NCI-H748 (cell line): ENCODE data around the gene GABBR2.
A peak's percentile ranks its signal among the peaks of the same experiment; 100 is the strongest.
"Not testable (repeated sequence)": the region's sequence is repeated elsewhere in the genome, so short reads cannot be mapped to it uniquely, and the experiment has no call there.

Experiments
- DNase-seq: peaks from one replicate; lab custom pipeline; 2025; ENCODE audit not compliant: unreplicated experiment; lab: John Stamatoyannopoulos, UW

The GABBR2 gene

GRCh38 chr9:98686961-98687855 is 21.5 kb downstream of the GABBR2 start:
- DNase-seq, result no peak

DNA sequence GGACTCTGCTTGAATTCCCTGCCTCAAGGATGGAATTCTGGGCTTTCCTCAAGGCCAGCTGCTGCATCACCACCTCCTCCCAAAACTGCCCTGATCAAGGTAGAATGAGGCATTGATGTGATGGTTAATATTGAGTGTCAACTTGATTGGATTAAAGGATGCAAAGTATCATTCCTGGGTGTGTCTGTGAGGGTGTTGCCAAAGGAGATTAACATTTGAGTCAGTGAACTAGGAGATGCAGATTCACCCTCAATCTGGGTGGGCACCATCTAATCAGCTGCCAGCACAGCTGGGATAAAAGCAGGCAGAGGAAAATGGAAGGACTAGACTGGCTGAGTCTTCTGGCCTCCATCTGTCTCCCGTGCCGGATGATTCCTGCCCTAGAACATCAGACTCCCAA is 23.9 kb downstream of the GABBR2 start:
- DNase-seq, result not testable (repeated sequence)

DNA sequence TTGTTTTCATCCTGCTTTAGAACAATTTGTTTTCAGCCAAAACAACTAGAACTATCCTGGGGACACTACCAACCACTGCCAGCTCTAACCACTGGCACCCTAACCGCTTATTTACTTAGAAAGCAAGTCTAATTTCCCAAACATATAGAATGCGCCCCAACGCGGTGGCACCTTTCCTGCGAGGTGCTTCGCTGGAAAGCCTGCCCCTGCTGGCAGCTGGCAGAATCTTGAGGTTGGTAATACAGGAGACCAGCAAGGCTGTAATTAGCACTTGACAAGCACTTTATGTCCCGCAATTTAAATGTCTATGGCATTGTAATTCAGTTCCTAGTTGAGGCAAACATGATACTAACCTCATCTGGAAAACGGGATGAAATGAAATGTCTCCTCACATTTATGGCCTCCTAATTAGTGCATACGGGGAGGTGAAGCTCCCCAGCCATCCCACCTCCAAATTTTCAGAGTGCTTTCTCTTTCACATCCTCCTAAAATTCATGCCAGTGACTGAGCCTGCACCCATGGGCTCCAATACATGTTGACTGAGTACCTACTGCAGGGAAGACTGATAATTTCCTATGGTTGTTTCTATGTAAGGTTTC is 30.4 kb downstream of the GABBR2 start:
- DNase-seq, result peak; percentile 36

DNA sequence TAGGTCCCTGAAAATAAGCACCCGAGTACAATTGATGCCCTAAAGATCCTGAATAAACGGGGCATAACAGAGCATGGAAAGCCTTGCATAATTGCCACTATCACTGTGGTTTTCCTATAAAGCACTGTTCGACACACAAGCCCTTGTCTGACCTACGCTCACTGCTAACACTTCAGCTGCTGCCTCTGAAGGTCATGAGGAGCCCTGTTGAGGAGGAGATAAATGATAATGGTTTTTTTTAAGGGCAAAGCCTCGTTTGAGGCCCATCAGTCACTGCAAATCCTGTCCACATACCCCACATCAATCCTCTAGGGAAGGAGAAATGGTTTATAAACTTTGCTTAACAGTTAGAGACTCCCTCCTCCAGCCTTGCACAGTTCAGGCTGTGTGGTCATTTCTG is 35.1 kb downstream of the GABBR2 start:
- no peak for DNase-seq

- no peak for DNase-seq
Measured at GRCh38 chr9:98667005-98667640, 41.6 kb downstream of the GABBR2 start.

GRCh38 chr9:98665501-98665900 is 43.2 kb downstream of the GABBR2 start:
- no peak for DNase-seq

GRCh38 chr9:98660541-98660940 is 48.2 kb downstream of the GABBR2 start:
- DNase-seq, result no peak

DNA sequence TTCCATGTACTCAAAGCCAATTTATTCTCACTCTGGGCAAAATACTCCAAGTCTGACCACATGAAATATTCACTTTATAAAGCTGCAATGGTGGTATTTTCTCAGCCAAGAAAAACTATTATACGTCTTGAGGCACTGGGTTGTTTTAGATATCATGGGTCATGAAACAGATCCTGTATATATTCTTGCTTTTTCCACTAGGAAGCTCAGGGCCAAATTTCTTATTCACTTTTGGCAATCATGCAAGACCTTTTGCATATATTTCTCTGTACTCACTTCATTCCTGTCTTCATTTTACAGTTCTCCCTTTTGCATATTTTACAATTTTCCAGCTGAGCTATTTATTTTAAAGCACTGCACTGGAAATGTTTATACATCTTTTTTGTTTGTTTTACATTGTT is 49.8 kb downstream of the GABBR2 start:
- DNase-seq, result no peak

DNA sequence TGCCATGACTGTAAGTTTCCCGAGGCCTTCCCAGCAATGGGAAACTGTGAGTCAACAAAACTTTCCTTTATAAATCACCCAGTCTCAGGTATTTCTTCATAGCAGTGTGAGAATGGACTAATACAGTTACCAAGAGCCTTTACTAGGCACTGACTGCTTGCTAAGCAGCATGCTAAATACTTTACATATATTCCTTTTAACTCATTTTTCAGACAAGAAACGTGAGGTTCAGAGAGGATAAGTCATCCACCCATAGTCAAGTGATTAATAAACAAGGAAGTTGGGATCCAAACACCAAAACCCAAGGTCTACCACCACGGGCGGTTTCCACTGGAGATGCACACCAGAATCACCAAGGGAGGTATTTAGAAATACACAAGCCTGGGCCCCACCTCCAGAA is 50.8 kb downstream of the GABBR2 start:
- no peak for DNase-seq

DNA sequence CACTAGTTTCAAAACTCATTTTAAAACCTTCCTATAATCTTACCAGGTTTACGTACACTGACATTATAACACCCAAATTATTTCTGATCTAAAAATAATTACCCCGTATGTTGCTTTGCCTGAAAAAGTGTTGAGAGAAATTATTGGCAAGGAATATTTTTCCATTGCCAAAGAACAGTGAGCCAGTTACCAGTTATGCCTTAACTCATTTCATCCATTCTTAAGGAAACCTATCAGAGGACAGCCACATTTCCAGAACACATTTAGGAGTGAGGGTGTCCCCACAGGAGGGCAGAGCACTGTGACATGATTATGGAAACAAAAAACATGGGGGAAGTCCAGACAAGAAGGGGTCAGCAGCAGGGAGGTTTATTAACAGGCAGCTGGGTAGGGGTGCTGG is 52.2 kb downstream of the GABBR2 start:
- DNase-seq, result no peak

GRCh38 chr9:98655428-98655827 is 53.3 kb downstream of the GABBR2 start:
- DNase-seq, result not testable (repeated sequence)

DNA sequence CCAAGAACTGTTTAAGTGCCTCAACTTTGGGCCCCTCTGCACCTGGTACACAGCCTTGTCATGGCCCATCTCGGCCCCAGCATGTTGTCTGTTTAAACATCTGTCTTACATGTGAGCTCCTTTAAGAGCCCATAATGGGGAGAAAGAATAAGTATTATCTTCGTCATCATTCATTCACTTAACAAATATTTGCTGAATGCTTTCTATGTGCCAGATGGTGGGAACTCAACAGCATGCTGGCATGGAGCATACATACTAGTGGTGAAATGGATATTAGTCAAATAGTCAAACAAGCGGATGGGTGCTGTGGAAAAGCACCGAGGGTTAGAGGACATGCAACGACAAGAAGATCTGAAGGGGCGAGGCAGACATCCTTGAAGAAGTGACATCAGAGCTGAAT is 54.5 kb downstream of the GABBR2 start:
- DNase-seq, result peak; percentile 86

DNA sequence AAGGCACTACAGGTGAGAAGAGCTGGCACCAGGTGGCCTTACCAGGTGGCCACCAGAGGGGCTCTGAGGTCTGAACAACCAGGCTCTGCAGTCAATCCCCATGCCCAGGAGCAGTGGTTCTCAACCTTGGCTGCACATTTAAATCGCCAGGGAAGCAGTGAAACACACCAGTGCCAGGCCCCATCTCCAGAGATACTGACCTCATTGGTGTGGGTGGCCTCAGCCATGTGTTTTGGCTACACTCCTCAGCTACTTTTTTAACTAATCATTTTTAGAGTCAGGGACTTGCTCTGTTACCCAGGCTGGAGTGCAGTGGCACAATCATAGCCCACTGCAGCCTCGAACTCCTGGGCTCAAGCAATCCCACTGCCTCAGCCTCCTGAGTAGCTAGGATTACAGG is 56.0 kb downstream of the GABBR2 start:
- no peak for DNase-seq

DNA sequence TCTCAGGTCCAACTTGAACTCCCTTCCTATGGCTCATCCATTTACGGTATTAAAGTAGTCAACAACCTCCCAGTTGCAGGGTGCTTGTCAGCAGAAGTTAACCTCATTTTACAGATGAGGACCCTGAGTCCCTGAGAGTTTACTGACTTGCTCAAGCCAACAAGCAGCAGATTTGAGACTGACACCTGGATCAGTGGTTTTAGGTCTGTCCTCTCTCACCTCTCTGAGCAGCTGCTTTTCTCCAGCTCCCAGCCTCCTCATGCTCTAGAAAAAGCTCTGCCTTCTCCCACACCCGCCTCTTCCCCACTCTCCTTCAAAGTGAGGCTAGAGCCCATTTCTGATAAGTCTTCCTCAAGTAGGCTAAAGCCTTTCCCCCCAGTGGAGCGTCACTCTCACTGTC is 56.4 kb downstream of the GABBR2 start:
- no peak for DNase-seq

DNA sequence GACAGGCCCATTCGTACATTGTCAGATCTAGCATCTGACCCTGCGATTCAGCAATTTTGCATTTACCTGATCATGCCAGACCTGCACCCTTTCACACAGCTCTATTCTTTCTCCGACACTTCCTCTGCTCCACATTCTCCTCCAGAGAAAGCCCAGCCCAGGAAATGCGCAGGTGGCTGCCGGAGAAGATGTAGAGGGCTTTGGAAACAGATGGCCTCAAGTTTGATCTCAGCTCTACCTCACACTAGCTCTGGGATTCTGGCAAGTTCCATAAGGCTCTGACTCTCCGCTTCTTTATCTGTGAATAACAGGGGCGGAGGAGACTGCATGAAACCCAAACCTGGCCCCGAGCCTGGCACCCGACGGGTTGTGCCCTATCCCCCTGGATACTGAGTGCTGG is 61.5 kb downstream of the GABBR2 start:
- no peak for DNase-seq

DNA sequence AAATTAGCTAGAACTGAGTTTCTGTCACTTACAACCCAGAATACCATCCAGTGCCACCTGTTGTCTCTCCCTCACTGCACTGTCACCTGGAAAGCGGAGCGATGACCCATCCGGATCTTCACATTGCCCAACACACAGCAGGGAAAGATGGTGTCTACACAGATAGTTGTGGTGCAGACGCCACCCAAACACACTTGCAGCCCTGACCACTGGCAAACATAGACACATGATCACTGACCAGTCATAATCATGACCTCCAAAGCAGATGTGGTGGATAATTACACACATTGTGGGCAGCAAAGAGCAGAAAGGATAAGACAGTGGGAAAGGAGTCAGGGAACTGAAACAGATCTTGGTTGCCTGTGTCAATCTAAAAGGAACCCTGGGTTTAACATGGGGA is 64.7 kb downstream of the GABBR2 start:
- no peak for DNase-seq

- DNase-seq, result no peak
Measured at GRCh38 chr9:98642661-98643312, 65.9 kb downstream of the GABBR2 start.

DNA sequence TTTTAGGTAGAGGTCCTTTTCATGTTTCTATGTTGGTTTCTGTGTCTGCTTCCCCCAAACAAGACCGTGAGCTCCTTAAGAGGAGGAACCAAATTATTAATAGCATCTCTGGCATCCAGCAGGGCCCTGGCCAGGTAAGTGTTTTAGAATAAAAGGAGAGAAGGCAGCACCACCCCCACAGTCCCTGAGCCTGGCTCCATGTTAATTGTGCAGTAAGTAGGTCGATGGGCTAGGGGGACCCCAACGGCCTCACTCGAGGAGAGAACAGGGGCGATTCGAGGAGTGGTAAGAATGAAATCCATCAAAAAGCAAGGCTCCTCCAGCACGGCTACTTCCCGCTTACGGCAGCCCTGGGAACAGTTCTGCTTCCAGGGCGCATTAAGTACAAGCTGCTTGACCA is 67.0 kb downstream of the GABBR2 start:
- no peak for DNase-seq

DNA sequence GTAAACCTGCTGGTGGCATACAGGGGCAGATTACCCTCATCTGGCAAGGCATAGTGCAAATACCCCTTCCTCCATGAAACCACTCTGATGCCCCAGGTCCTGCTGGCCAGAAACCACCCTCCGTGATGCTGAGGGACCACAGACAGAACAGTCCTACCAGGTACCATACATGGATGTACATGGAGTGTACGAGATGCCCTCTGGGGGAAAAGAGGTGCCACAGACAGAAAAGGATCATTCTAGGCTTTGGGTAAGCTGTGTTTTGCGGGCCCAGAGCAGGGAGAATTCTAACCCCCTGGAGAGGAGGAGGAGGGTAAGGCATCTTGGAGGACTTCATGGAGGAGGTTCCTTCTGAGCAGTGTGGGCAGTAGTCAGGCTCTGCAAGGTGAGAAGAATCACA is 68.3 kb downstream of the GABBR2 start:
- no peak for DNase-seq

DNA sequence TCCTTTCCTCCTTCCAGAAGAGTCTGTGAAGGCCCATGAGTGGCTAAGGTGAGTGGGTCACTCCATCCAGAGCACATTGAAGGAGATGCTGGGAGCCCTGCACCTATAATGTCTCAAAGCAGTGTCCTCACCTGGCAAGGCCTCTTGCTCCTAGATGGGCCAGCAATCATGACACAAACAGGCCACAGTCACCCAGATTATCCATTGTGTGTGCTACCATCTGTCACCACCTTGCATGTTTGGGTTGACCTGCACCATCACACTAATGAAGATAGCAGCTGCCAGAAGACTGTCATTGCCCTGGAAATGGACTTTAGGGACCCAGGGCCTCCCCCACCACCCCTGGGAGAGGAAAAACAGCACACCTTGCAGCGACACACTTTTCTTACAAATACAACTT is 69.6 kb downstream of the GABBR2 start:
- DNase-seq, result no peak

DNA sequence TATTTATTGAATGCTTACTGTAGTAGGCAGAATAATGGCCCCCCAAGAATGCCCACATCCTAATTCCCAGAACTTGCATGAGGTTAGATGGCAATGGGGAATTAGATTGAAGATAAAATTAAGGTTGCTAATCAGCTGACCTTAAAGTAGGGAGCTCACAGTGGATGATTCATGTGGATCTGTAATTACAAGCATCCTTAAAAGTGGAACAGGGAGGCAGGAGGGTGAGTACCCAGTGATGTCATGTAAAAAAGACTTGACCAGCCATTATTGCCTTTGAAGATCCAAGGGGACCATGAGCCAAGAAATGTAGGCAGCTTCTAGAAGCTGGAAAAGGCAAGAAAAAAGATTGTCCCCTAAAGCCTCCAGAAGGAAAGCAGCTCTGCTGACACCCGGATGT is 71.4 kb downstream of the GABBR2 start:
- DNase-seq, result no peak

DNA sequence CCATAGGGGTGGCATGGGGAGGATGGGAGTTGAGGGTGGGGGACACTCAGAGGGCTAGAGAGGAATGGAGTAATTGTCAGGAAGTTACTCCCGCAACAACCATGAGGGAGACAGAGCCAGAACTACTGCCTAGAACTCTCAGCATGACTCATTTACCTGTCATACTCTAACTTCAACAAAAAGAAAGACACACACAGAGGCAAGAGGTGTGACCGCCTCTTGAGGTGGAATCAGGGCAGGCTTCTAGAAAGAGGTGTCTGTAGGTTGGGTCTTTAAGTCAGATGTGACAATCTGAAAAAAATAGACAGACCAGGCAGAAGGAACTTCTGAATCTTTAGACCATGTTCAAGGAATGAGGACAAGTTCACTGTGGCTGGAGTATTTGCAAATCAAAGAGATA is 73.4 kb downstream of the GABBR2 start:
- DNase-seq, result no peak
